GM04504 (cell line): ENCODE results near the gene OR2V1.
"Not testable (repeated sequence)": the region's sequence is repeated elsewhere in the genome, so short reads cannot be mapped to it uniquely, and the experiment has no call there.

Experiments used
- DNase-seq: peaks from one replicate; pipeline ENCODE4 v3.0.0-alpha.2; 2012; ENCODE audit warnings: low read depth

OR2V1 gene

DNA sequence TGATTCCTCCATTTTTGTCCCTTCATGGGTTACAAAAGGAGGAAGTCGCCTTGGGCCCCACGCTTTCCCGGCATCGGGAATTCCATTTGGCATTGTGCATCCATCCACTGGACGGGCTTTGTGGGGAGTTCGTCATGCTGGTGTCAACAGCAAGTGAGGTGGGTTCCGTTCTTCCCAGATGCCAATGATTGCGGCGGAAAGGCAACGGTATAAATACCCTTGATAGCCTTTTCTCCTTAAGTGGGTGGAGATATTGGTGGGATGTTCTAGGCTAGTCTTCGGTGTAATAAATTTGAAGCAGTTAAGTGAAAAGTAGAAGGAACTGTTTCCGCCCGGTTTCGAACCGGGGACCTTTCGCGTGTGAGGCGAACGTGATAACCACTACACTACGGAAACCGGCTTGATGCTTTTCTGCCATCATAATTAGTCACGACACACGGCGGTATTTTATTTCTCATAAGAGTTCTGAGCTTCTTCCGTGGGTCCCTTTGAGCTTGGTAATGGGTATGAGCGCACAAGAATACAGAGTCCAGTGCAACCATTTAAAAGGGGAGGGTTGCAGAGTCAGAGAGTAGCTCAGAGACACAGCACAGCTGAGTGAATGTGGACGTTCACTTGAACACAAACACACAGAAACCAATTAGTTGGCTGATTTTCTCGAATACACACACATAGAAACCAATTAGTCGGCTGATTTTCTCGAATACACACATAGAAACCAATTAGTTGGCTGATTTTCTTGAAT lies 28.9 kb downstream of the OR2V1 start:
- DNase-seq, result not testable (repeated sequence)

DNA sequence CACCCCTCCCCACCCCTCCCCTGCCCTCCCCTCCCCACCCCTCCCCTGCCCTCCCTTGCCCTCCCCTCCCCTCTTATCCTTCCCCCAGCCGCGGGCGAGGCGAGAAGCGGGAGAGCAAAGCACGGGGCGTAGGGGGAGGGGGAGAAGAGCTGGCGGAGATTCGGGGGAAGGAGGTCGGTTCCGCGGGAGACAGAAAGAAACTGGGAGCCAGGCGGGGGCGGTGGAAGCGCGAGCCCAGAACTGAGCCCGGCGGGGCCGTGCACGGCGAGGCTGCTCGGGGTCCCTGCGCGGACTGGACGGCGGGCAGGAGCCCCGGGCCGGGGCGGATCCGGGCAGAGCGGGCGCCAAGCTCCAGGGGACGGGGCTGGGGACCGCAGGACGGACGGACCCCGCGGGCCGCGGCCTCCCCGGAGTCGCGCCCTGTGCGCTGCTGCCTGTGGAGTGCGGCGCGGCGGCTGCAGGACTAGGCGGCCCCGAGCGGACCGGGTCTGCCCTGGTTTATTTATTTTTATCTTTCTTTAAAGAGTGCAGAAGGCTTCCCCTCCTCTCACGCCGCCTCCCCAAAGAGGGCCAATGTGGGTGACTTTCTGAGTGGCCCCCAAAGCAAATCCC lies 29.8 kb downstream of the OR2V1 start:
- DNase-seq, result not testable (repeated sequence)

DNA sequence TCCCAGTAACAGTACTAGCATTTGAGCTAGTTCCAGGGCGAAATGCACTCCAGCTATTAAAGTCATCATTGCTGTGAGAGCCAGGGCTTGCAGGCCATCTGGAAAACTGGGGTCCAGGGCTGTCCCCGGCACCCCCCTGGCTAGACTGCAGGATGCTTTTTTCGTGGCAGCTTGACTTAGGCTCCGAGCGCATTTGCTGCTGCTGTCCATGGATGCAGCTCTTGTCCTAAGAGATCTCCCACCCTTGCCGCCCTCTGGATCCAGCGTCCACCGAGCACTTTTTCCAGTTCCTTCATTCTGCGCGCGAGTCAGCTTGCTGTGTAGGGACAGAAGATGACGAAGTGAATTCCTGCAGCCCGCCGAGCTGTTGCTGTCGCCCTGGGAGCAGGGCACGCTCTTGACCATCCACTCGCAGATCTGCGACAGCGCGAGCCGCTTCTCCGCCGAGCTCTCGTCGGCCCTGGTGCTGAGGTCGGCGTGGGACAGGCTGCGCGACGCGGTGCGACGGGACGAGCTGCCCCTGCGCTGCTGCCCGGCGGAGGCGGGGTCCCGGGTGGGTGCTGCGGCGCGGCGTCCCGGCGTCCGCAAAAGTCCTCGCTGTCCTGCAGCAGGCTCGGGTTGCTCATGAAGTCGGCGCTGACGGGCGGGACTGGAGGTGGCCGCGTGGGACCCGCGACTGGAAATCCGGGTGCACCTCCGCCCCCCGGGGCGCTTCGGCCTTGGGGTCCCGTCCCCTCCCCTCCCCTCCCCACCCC lies 30.7 kb downstream of the OR2V1 start:
- no peak for DNase-seq

DNA sequence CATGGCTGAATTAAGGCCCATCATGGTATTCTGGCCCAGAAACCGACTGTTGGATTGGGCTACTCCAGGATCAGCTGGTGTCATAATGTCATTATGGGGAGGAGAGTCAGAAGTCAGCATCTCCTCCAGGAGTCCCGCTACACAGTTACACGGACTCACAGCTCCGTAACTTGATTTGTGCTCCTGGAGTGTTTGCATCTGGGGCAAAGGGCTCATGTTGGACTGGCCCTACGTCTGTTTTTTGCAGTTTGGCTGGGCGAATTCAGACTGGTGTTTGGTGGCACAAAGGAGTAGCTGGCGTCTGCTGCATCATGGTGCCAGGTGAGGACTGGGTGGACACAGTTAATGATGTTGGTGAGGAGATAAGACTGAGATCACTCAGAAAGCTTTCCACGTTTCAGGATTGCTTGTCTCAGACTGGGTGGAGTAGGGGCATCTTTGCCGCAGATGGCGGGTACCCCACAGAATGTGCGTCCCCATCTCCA lies 31.3 kb downstream of the OR2V1 start:
- no peak for DNase-seq

DNA sequence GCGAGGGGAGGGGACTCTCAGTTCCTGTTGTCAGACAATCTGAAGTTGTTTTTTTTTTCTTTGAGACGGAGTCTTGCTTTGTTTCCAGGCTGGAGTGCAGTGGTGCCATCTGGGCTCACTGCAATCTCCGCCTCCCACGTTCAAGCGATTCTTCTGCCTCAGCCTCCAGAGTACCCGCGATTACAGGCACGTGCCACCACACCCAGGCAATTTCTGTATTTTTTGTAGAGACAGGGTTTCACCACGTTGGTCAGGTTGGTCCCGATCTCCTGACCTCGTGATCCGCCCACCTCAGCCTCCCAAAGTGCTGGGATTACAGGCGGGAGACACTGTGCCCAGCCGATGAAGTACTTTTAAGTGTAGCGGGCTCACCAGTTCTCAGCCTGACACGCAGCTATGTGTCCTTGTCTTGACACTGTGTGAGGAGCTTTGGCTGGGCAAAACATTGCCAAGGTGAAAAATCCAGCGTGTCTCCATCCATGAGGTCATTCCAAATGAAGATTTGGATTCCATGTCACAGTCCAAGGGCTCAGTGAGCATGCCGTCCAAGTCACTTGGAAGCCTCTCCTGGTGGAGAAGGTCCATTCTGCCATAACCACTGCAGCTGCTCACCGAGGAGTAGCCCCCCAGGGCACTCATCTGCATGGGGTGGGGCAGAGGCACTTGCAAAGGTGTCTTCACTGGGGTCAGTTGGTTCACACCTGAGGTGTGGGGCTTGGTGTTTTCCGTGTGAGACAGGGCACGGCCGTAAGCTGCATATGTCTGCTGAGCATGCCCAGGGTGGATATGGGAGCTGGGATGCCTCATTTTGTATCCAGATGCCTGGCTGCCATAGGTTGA lies 32.0 kb downstream of the OR2V1 start:
- DNase-seq, result no peak

DNA sequence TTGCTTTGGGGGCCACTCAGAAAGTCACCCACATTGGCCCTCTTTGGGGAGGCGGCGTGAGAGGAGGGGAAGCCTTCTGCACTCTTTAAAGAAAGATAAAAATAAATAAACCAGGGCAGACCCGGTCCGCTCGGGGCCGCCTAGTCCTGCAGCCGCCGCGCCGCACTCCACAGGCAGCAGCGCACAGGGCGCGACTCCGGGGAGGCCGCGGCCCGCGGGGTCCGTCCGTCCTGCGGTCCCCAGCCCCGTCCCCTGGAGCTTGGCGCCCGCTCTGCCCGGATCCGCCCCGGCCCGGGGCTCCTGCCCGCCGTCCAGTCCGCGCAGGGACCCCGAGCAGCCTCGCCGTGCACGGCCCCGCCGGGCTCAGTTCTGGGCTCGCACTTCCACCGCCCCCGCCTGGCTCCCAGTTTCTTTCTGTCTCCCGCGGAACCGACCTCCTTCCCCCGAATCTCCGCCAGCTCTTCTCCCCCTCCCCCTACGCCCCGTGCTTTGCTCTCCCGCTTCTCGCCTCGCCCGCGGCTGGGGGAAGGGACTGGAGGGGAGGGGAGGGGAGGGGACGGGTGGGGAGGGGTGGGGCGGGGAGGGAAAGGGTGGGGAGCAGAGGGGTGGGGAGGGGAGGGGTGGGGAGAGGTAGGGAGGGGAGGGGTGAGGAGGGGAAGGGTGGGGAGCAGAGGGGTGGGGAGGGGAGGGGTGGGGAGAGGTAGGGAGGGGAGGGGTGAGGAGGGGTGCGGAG lies 33.0 kb downstream of the OR2V1 start:
- DNase-seq, result not testable (repeated sequence)

DNA sequence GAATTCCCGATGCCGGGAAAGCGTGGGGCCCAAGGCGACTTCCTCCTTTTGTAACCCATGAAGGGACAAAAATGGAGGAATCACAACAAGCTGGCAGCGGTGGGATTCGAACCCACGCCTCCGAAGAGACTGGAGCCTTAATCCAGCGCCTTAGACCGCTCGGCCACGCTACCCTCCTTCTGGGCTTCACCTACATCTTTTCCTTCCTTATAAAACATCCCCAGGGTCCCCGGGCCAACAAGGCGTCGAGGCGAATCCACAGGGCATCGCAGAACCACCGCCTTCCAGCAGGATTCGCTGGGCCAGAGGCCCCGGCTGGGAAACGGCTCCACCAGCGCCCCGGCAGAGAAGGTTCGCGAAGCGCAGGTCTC lies 33.6 kb downstream of the OR2V1 start:
- DNase-seq, result not testable (repeated sequence)

DNA sequence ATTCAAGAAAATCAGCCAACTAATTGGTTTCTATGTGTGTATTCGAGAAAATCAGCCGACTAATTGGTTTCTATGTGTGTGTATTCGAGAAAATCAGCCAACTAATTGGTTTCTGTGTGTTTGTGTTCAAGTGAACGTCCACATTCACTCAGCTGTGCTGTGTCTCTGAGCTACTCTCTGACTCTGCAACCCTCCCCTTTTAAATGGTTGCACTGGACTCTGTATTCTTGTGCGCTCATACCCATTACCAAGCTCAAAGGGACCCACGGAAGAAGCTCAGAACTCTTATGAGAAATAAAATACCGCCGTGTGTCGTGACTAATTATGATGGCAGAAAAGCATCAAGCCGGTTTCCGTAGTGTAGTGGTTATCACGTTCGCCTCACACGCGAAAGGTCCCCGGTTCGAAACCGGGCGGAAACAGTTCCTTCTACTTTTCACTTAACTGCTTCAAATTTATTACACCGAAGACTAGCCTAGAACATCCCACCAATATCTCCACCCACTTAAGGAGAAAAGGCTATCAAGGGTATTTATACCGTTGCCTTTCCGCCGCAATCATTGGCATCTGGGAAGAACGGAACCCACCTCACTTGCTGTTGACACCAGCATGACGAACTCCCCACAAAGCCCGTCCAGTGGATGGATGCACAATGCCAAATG lies 34.1 kb downstream of the OR2V1 start:
- not testable (repeated sequence) for DNase-seq

DNA sequence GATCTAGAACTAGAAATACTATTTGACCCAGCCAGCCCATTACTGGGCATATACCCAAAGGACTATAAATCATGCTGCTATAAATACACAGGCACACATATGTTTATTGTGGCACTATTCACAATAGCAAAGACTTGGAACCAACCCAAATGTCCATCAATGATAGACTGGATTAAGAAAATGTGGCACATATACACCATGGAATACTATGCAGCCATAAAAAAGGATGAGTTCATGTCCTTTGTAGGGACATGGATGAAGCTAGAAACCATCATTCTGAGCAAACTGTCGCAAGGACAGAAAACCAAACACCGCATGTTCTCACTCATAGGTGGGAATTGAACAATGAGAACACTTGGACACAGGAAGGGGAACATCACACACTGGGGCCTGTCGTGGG lies 35.8 kb downstream of the OR2V1 start:
- DNase-seq, result not testable (repeated sequence)

DNA sequence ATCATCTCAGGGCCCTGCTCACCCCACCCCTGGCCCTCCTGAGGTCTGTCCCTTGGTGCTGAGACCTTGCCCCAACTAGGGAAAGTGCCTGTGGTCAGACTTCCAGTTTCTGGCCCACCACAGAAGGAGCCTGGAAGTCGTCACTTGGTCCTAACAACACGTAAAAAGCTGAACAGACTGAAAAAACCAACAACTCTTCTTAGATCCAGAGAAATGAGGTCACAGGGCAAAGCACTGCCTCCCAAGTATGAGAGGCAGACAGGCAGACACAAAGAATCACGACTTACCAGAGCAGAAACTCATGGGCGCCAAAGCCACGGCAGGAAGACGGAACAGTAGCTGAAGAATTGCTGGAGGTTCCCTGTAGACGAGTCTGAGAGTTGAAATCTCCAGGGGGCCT lies 38.5 kb downstream of the OR2V1 start:
- DNase-seq, result no peak

DNA sequence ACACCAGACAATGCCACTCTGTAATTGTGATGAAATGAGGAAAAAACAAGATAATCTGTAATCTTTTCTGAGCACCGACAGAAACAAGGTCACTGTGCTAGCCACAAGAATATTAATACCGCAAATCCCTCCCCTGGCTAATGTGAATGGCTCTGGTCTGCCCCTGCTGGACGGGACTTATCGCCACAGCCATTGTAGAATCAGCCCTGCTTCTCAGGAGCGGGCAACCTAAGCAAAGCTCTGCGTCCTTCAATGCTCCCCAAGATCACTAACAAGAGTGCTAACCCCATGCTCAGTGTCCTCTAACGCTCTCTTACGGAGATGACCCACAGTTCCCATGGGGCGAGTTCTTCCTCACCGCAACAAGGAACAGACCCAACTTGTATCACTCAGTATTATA lies 42.7 kb downstream of the OR2V1 start:
- no peak for DNase-seq

DNA sequence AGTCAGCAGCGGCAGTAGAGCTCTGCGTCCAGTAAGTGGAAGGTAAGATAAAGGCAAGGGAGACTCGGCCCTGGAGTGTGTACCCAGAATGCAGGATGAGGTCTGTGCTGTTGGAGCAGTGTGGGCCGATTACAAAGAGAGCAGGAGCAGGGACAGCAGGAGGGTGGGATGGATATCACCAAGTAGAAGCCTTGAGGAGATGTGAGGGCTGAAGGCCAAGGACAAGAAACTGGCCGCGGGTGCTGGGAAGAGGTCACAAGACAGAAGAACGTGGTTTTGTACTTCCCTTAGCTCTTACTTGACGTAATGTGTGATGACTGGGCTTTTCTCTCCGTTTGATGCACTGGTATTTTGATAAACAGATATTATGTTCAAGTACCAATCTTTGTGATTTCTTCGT lies 43.7 kb downstream of the OR2V1 start:
- DNase-seq, result no peak

DNA sequence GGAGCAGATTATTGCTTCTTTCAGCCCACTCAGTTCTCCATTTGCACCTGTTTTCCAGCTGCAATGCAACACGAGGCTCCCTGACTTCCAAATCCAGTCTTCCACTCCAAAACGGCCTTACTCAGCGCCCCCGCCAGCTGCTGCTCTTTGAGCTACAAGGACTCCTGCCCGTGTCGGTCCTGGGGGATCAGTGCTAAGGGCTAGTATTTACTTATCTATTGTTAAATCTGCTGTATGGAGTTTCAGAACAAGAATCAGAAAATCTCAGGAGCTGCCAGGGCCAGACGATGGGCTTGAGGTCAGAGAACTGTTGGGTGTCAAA lies 44.1 kb downstream of the OR2V1 start:
- no peak for DNase-seq

DNA sequence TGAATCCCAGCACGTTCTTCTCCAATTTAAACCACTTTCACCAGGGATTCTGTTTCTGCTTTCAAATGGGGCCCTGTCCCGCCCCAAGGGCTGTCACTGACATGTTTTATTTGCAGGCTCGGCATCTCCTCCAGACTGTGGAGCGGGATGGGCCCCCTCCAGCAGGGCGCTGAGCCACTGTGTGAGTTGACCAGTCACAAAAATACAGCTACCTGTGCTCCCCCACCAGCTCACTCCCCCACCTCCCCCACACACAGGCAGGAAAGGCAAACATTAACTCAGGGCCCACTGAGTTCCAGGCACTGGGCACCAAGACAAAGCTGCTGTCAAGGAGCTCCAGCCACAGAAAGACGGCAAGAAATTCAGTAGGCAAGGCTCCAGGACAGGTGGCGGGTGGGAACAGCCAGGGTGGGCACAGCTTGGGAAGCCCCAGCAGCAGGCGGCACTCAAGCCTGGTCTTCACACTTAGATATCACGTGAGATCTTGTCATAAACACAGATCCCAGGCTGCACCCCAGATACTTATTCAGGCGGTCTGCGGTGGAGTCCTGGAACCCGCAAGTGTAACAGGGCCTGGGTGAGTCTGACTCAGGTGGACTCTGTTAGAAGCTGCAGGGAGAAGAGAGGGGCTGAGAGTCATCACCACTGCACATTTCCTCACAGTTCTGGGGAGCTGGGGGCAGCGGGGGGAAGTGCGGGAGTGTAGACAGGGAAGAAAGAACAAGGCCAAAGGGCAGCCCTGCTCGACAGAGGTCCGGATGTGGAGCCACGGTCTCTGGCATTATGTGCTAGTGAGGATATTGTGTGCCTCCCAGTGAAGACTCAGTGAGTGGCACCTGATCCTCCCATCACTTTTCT lies 44.7 kb downstream of the OR2V1 start:
- no peak for DNase-seq

DNA sequence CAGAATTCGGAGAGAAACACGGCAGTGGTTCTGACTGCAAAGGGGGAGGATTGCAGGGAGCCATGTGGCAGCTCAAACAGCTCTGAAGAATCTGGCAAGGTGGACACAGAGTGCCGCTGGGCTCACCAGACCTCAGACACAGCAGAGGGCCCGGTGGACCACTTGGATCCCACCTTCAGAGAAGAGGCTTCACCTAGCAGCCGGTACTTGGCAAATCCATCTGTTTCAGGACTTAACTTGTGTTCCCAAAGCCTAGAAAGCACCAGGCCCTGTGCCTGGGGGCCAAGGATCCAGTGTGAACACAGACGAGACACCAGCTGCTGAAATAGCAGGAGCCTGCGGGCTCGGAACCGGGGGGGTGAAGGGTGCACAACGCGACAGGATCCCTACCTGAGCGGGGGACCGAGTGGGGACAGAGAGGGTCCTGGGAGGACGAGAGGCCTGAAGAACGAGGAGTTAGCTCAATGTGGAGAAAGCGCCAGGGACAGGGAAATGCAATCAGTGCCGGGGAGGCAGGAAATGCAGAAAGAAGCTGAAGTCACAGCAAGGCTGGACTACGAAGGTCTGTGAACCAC lies 46.3 kb downstream of the OR2V1 start:
- no peak for DNase-seq

DNA sequence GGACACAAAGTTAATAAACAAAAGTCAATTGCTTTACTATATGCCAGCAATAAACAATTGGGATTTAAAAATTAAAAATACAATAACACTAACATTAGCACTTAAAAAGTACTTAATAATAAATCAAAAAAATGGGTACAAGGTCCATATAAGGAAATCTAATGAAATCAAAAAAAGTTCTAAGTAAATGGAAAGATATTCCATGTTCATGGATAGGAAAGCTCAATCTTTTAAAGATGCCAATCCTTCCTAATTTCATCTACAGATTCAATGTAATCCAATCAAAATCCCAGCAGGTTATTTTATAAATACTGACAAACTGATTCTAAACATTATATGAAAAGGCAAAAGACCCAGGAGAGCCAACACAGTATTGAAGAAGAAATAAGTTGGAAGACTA lies 49.0 kb downstream of the OR2V1 start:
- DNase-seq, result no peak

DNA sequence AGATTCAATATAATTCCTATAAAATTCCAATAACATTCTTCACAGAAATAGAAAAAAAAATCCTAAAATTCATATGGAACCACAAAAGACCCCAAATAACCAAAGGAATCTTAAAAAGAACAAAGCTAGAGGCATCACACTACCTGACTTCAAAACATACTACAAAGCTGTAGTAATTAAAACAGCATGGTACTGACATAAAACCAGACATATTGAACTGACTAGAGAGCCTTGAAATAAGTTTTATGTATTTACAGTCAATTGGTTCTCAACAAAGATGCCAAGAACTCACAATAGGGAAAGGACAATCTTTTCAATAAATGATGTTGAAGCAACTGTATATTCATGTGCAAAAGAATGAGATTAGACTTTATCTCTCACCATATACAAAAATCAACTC lies 54.0 kb downstream of the OR2V1 start:
- DNase-seq, result no peak
